NCI-H1694 treated with DMSO at 0.1 percent for 48 hours (cell line): Measurements from ENCODE around the gene SIPA1L3.

ENCODE experiments used
- DNase-seq: peaks from one replicate; lab custom pipeline; 2025; lab: John Stamatoyannopoulos, UW

Gene SIPA1L3

DNA sequence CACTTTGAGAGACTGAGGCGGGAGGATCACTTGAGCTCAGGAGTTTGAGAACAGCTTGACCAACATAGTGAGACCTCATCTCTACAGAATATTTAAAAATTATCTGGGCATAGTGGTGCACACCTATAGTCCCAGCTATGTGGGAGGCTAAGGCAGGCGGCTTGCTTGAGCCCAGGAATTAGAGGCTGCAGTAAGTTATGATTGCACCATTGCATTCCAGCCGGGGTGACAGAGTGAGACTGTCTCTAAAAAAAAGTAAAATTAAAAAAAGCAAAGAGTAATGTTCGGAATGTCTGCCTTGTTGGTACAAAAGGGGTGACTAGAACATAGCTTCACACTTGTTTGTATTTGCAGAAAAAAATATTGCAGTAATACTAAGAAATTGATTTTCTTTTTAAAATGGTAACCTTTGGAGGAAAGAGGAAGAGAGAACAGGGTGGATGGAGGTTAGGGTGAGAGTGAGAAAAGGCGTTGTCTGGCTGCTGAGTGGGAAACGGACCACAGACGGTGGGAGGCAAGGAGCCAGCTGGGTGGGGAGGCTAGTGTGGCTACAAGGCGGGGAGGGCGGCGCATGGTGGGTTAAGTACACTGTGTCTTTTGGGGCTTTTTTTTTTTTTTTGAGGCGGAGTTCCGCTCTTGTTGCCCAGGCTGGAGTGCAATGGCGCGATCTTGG is 339.0 kb downstream of the SIPA1L3 start:
- DNase-seq, result no peak

DNA sequence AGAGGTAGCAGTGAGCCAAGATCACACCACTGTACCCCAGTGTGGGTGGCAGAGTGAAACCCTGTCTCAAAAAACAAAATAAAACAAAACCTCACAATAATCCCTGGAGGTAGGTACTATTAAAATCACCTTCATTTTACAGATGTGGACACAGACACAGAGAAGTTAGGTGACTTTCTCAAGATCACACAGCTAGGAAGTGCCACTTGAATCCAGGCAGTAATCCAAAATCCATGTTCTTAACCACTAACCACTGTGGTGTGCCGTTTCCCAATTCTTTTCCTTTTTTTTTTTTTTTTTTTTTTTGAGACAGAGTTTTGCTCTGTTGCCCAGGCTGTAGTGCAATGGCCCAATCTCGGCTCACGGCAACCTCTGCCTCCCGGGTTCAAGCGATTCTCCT is 340.1 kb downstream of the SIPA1L3 start:
- no peak for DNase-seq

DNA sequence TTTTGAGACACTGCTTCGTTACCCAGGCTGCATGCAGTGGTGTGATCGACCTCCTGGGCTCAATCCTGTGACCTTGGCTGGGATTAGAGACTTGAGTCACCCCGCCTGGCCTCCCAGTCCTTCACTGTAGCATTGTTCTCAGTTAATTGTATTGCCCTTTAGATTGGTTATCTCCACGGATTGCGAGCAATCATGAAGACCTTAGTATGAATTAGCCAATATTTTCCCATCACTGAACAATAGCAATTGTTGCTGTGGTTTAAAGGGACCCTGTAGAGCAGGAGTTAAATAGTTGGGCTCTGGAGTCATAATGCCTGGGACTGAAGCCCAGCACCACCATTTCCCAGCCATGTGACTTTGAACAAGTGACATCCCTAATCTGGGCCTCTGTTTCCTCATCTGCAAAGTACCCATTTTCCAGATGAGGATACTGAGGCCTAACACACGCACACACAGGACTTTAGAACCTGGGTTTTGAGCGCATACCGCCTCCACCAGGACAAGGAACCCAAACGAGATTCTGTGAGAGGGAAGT is 340.8 kb downstream of the SIPA1L3 start:
- no peak for DNase-seq

DNA sequence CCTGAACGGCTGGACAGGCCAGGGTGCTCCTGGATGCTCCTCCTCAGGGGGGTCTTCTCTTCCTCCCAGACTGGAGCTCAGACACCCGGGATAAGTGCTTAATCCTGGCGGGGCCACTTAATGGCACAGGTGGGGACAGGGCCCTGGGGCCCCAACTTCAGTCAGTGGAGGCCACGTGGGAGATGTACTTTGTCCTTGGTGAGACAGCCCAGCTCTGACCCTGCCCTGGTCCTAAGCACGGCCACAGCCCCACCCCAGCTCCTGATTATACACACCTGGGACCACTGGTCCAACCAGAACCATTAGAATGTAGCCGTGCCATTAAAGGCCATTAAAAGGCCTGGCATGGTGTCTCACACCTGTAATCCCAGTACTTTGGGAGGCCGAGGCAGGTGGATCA is 341.4 kb downstream of the SIPA1L3 start:
- no peak for DNase-seq

DNA sequence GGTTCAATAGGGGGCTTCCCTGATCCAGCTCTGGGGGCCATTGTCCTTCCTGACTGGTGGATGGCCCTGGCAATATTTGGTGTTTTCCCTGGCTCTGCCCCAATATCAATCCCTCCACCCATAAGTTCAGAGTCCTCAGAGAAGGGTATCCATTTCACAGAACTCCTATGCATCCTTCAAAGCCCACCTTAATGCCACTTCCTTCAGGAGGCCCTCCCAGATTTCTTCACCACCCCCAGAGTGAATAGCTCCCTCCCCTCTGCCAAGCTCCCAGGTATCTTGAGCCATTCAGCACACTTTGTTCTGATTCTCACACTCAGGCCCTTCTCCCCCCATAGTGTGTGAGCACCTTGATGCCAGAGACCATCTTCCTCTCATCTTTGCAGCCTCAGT is 343.4 kb downstream of the SIPA1L3 start:
- DNase-seq, result no peak

DNA sequence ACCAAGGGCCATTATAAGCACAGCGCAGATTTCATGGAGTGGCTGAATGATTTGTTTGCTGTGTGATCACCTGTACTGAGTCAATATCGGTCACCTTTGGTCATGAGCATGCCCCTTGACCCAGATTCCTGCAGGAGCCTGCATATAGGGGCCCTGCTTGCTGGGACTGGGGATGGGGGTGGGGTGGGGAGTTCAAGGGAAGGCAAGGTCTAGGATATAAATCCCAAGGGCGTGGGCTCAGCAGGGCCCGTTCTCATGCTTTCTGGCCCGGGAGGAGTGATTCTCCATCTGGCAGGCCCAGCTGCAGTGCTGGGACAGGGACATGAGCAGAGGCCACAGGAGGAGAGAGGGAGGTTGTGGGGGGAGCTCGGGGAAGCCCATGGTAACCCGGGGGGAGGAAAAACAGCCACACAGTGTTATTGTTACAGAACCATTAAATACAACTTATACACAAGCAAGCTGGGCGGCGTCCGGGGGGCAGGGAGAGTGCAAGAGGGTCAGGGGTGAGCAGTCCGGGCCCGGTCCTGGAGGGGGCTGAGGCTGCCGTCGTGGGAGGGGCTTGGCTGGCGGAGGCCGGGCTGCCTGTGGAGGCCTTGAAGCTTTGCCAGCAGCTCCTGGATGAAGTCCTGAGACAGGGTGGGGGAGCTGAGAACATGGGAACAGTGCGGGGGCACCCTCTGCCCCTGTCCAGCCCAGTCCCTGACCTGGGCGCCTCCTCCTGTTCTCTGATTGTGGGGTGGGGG is 344.0 kb downstream of the SIPA1L3 start:
- DNase-seq, result peak; percentile 87

DNA sequence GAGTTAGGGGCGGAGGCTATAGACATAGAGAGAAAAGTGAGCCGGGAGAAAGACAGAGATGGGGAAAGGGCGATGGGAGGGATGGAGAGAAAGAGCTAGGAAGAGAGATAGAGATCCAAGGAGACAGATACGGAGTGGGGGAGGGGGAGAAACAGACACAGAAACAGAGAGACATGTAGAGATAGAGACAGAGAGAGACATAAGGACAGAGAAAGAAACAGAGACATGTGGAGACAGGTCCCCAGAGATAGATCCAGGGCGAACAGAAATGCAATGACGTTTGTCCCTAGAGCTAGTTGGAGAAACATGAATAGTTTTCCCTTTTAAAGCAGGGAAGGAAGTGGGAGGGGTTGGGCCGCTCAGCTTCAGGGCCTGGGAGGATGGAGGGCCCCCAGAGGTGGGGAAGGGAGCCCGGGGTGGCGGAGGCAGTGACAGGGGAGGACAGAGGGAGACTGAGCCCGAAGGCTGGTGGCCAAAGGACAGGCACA is 344.6 kb downstream of the SIPA1L3 start:
- peak; percentile 83 for DNase-seq

DNA sequence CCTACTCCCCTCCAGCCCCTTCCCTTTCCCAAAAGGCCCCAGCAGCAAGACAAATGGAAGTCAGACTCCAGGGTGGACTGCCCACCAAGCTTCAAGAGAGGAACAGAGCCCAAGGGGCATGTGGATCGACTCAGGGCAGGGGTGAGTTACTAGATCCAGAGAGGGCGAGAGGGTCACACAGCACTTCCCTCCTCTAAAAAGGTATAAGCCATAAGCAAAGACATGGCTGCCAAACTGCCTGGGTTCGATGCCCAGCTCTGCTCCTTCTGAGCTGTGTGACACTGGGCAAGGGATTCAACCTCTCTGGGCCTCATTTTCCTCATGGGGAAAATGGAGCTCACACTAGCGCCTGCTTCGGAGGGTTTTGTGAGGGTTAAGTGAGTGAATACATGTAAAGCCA is 345.4 kb downstream of the SIPA1L3 start:
- no peak for DNase-seq

DNA sequence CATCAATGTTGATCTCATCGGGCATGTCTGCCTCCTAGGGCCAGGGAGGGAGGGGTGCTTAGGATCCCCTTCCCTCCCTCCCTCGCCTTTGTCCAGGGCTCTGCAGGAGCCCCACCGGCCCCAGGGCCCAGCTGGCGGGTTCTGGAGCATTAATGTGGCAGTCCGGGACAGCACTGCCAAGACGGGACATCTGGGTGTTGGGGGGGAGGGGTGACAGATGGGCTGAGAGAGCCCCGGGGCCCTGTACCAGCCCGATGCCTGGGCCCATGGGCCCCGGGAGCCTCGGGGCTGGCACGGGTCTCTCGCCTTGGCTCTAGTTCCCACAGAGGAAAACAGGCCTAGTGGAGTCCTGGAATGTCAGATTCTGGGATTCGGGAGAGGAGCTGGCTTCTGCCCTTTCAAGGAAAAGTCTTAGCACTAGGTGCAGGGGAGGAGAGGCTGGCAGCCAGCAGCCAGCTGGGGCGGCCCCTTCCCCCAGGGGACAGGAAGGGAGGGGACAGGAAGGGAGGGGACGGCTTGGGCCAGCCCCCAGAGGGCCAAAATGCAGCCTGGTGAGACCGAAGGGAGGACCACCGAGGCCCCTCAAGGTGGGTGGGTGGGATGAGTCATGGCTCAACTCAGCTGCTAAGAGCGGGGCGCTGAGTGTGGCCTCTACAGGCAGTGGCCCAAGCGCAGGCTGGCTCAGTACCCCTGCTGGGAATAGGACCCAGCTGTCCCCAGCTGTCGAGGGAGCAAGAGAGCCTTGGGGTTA is 346.1 kb downstream of the SIPA1L3 start:
- DNase-seq, result peak; percentile 85

DNA sequence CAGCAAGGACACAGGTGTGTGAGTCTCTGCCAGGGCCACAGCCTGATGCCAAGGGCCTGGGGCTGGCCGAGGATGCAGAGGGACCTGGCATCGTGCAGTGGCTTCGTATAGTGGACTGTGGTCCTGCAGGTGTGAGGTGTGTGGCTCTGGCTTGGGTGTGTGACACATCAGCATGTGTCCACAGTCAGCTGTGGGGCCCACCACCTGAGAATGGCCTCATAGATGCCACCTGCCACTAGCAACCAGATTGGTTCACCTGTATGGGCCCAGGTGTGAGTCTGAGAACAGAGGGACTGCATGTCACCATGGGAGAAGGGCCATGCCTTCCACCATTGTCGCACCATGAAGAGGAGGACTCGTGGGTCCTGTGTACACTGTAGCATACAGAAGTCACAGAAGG is 346.8 kb downstream of the SIPA1L3 start:
- DNase-seq, result no peak

DNA sequence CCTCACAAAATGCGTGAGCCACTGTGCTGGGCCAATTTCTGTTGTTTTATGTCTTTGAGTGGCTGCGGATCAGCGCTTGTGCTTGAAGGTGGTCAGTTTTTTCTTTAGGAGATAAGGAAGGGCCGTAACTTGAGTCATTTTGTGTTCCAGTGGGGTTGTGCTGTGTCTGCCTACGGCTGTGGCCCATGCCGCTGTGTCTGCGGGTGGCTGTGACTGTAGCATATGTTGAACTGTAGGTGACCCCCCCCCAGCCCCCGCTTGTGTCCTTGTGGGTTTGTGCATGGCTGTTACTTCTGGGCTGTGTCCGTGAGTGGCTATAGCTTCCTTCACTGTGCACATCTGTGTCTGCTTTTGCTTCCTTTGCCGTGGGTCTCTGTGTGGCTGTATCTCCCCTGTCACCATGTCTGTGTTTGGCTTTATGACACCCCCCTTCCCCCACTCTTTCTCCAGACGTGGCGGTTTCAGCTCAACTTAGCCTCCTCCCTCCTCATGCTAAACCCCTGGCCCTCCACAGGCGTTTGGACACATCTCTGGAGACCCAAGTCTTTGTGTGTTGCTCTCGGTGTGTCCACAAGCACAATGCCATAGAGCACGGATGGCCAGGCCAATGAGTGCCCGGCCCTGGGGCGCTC is 348.5 kb downstream of the SIPA1L3 start:
- no peak for DNase-seq
